ENCODE measurements around the gene ARHGAP5.

The ARHGAP5 gene

DNA sequence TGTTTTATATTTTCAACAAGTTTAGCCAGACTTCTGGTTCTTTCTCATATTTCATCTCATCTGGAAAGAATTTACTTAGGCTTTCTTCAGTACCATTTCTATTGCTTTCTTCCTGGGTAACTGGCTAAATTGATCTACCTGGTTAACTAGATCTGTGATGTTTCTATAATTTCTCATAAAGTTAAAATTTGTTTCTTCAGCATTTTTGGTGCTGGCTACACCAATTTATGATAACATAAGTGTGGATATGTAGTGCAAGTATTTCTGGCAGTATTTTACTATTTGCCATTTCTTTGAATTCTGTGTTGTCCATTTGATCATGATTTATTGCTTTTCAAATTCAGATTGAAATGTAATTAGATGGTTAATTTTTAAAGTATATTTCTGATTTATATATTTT is 25.9 kb downstream of the ARHGAP5 start:
- DNase-seq (ENCODE audit: low read depth), result no peak
- TF ChIP-seq CTCF (IDR thresholded peaks at IDR 0.05; ENCODE audit: control insufficient read depth, insufficient read depth, low read depth, low read length, missing control alignments), result no peak
- no peak overlapping the region for H3K4me3 ChIP-seq (ENCODE audit: control insufficient read depth, low read depth, low read length)

DNA sequence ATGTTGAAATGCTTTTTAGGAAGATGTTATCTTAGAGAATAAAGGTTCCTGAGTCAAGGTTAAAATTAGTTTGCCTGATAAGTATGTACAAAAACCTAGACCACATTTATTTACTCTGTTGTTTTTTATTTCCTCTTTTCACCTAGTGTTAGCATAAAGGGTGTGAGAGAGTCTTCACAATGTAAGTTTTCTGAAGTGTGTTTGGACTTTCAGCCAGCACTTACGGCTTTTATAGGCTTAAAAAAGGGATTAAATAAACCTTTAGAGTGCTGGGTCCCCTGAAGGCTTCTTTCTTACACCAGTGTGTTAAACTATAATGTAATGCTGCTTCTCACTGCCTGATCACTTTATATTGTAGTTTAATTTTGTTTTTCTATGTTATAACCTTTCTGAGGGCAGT is 27.2 kb downstream of the ARHGAP5 start:
- DNase-seq (ENCODE audit: low read depth), result no peak
- TF ChIP-seq CTCF (IDR thresholded peaks at IDR 0.05; ENCODE audit: control insufficient read depth, insufficient read depth, low read depth, low read length, missing control alignments), result no peak
- no peak overlapping the region for H3K4me3 ChIP-seq (ENCODE audit: control insufficient read depth, low read depth, low read length)

DNA sequence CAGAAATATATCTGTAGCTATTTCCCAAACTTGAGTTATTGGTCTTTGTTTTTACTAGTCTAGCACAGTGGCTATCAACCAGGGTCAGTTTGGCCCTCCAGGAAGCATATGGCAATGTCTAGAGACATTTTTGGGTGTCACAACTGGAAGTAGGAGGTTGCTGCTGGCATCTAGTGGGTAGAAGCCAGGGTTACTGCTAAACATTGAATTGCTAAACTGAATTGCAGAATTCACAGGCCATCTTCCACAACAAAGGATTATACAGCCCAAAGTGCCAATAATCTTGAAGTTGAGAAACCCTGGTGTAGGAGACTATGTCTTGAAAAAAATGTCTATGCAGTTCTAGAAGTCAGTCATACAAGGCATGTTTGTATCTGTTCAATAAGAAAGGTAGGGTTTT is 27.7 kb downstream of the ARHGAP5 start:
- TF ChIP-seq CTCF (IDR thresholded peaks at IDR 0.05; ENCODE audit: control insufficient read depth, insufficient read depth, low read depth, low read length, missing control alignments), result no peak

GRCh38 chr14:32109676-32110547 is 32.8 kb downstream of the ARHGAP5 start:
- peak; percentile 40 for DNase-seq (ENCODE audit: low read depth)
- TF ChIP-seq CTCF (IDR thresholded peaks at IDR 0.05; ENCODE audit: control insufficient read depth, insufficient read depth, low read depth, low read length, missing control alignments), result no peak
- no peak overlapping the region for H3K4me3 ChIP-seq (ENCODE audit: control insufficient read depth, low read depth, low read length)

More for the DNA sequence above, 27.7 kb downstream of the ARHGAP5 start:
- no peak for DNase-seq (ENCODE audit: low read depth)
- no peak overlapping the region for H3K4me3 ChIP-seq (ENCODE audit: control insufficient read depth, low read depth, low read length)

- no peak overlapping the region for H3K4me3 ChIP-seq (ENCODE audit: control insufficient read depth, low read depth, low read length)
- no peak for DNase-seq (ENCODE audit: low read depth)
- no peak for TF ChIP-seq CTCF (IDR thresholded peaks at IDR 0.05; ENCODE audit: control insufficient read depth, insufficient read depth, low read depth, low read length, missing control alignments)
Observed at GRCh38 chr14:32110548-32110896, 33.4 kb downstream of the ARHGAP5 start.

DNA sequence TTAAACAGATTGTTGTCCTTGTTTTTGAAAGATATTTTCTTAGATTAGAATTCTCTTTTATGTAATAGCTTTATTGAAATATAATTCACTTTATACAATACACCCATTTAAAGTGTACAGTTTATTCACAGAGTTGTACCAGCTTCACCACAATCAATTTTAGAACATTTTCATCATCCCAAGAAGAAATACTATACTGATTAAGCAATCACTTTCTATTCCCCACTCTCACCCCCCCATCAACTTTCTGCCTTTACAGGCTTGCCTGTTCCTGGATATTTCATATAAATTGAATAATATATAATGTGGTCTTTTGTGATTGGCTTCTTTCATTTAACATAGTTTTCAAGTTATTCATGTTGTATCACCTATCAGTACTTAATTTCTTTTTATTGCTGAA is 44.4 kb downstream of the ARHGAP5 start:
- TF ChIP-seq CTCF (IDR thresholded peaks at IDR 0.05; ENCODE audit: control insufficient read depth, insufficient read depth, low read depth, low read length, missing control alignments), result no peak
- no peak overlapping the region for H3K4me3 ChIP-seq (ENCODE audit: control insufficient read depth, low read depth, low read length)
- no peak for DNase-seq (ENCODE audit: low read depth)

Data from AG09309 (cell line).